Fibroblast of villous mesenchyme (primary cell): ENCODE results near the gene RFLNA. TPM values are rescaled to one million over a fixed set of nuclear protein-coding genes. Genes with fewer than 3 reads are reported as not detected.

Source experiments
- DNase-seq: peaks from one replicate; pipeline ENCODE4 v3.0.0-alpha.2; 2010; ENCODE audit warnings: low read depth
- H3K4me3 ChIP-seq: 2 replicates; pipeline ENCODE4 v1.5.1; 2011; ENCODE audit warnings: low read depth, mild to moderate bottlenecking, low read length
- CTCF ChIP-seq: IDR thresholded peaks from 2 replicates; pipeline ENCODE4 v1.5.1; 2012; ENCODE audit warnings: low read depth, mild to moderate bottlenecking, low read length; ENCODE audit not compliant: insufficient read depth
- small RNA-seq: library from RNA; depleted of rRNA; stranded (forward); fragments of <200 nt; gene quantifications from one replicate; pipeline ENCODE3, GENCODE V24; 2012
- total RNA-seq: library from RNA; depleted of rRNA; stranded (reverse); fragments of >200 nt; gene quantifications from 2 replicates; pipeline ENCODE4 v1.2.3, GENCODE V29; 2012

Gene RFLNA
- total RNA-seq, 1 donor, result 5.6 TPM

DNA sequence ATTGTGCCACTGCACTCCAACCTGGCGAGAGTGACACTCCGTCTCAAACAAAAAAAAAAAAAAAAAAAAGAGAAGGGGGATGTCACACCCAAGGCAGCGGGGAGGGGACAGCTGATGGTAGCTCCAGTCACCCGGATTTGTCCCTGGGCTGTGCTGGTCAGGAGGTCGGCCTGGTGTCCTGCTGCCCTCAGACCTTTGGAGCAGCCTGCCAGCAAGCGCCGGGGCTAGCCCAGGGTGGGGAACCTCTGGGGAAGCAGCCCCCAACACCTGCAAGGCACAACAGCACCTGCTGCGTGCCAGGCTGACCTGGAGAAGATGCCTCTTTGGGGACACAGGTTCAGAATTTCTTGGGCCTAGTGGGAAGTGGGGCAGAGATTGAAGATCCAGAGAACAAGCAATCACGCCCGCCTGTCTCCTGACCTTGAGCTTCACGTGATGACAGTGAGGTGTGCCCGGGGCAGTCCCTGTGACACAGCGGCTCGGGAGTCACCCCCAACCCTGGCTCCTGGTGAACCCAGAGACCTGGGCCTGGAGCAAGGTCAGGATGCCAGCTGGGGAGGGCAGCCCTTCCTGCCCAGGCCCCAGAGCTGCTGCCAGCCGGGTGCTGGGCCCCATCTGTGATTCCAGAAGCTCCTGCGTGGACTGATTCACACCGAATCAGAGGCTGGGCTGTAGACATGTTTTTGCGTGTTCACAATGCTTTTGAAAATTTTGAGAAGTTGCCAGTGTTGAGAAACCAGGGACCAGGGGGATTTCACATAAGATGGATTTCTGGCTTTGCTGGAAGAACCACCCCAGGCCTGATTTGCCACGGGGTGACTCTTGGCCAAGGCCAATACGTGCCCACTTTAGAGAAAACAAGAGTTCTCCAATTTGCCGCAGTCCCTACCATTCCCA is 66.4 kb downstream of the RFLNA start:
- TF ChIP-seq CTCF, result no peak
- no peak overlapping the region for H3K4me3 ChIP-seq
- DNase-seq, result no peak

DNA sequence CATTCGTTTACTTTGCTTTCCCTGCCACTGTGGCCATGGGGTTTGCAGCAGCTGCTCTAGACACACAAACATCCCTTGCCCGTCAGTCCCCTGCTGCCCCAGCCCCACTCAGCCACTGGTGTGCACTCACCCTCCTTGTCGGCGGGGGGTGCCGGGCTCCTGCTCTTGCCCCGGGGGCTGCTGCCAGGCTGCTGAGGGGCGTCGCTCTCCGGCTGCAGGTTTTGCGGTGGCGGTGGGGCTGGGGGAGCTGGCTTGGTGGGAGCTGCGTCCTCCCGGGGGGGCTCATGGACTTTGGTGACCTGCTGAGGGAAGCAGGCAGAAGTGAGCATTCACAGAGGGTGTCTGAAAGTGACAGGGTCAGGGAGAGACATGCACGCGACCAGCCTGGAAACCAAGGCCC is 67.1 kb downstream of the RFLNA start:
- no peak overlapping the region for H3K4me3 ChIP-seq
- TF ChIP-seq CTCF, result no peak
- DNase-seq, result no peak

DNA sequence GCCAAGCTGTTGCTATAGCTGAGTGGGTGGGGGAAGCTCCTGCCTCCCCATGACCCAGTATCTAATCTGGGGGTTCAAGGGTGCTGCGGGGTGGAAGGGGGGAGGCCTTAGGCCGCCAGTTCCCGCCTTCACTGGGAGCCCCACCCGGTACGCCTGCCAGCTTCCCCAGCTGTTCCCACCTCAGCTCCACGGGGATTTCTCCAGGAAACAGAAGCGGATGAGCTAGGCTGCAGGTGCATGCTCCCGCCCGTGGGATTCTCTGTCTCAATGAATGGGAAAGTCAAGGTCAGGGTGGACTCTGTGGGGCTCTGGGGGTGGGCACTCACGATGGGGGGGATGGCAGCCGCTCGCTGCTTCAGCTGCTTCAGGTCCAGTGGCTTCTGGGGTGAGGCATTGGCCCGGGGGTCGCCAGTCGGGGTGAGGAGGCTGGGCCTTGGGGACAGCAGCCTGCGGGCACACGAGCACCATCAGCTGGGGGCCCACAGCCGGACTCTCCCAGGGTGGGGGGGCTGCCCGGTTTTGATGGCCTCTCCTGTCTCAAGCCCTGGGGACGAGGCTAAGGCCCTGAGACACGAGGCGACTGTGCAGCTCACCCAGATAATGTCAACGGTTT is 68.6 kb downstream of the RFLNA start:
- H3K4me3 ChIP-seq, result no peak overlapping the region
- no peak for DNase-seq
- no peak for TF ChIP-seq CTCF

GRCh38 chr12:124364543-124364942 is 69.7 kb downstream of the RFLNA start:
- no peak for TF ChIP-seq CTCF
- DNase-seq, result no peak
- H3K4me3 ChIP-seq, result no peak overlapping the region

Small RNA genes within 50 kb of the gene (small RNA-seq; reads per million reads assigned to genes)
- gene MIR6880, result not detected
